SU-DHL-6 (cell line): ENCODE results near the gene SRD5A1.

Experiments
- H2AFZ ChIP-seq: fragments of 200-600 bp; sonication (generic); 2 replicates; pipeline ENCODE4 v1.6.1; 2014; ENCODE audit warnings: low read depth, mild to moderate bottlenecking, moderate library complexity, mixed read lengths, antibody characterized with exemption, low read length; ENCODE audit not compliant: severe bottlenecking
- H3F3A ChIP-seq: fragments of 200-600 bp; shearing (Covaris generic); 2 replicates; pipeline ENCODE4 v1.6.0; 2016; ENCODE audit warnings: antibody characterized with exemption, mild to moderate bottlenecking; ENCODE audit not compliant: insufficient read depth
- H3K27ac ChIP-seq: fragments of 200-600 bp; sonication (generic); 2 replicates; pipeline ENCODE4 v1.5.1; 2016; ENCODE audit warnings: low read depth, mild to moderate bottlenecking, low read length, moderate library complexity, mixed read lengths
- H3K27me3 ChIP-seq: fragments of 200-600 bp; sonication (generic), shearing (Covaris generic); 2 replicates; pipeline ENCODE4 v1.6.0; 2014; ENCODE audit warnings: mild to moderate bottlenecking, low read length
- H3K36me3 ChIP-seq: fragments of 200-600 bp; sonication (generic); 2 replicates; pipeline ENCODE4 v1.6.1; 2014; ENCODE audit warnings: mild to moderate bottlenecking, low read length, mixed read lengths
- H3K4me2 ChIP-seq: fragments of 300-600, 200-600 bp; shearing (Covaris generic), sonication (generic); 2 replicates; pipeline ENCODE4 v1.6.0; 2014; ENCODE audit warnings: low read length, low read depth, mild to moderate bottlenecking; ENCODE audit not compliant: poor library complexity, severe bottlenecking
- H3K4me3 ChIP-seq: fragments of 200-600 bp; sonication (generic); 2 replicates; pipeline ENCODE4 v1.5.1; 2014; ENCODE audit warnings: antibody characterized with exemption, low read length, mild to moderate bottlenecking, mixed read lengths; ENCODE audit not compliant: insufficient read depth, poor library complexity, severe bottlenecking
- H3K79me2 ChIP-seq: fragments of 200-600 bp; sonication (generic); 2 replicates; pipeline ENCODE4 v1.6.1; 2014; ENCODE audit warnings: mild to moderate bottlenecking, low read length, moderate library complexity; ENCODE audit not compliant: insufficient read depth
- H3K9ac ChIP-seq: fragments of 200-600 bp; sonication (generic); 2 replicates; pipeline ENCODE4 v1.7.0; 2014; ENCODE audit warnings: mild to moderate bottlenecking, low read length
- H3K9me2 ChIP-seq: fragments of 200-600 bp; sonication (generic); replicated peaks from 2 replicates; pipeline ENCODE4 v1.6.1; 2014; ENCODE audit warnings: low read length; ENCODE audit not compliant: insufficient read depth
- H3K9me3 ChIP-seq: fragments of 200-600 bp; sonication (generic); 2 replicates; pipeline ENCODE4 v1.6.1; 2014; ENCODE audit warnings: low read length, mixed read lengths; ENCODE audit not compliant: insufficient read depth
- H4K20me1 ChIP-seq: fragments of 200-600 bp; sonication (generic); 2 replicates; pipeline ENCODE4 v1.6.1; 2014; ENCODE audit warnings: low read depth, mild to moderate bottlenecking, antibody characterized with exemption, low read length, moderate library complexity, mixed read lengths
- EZH2phosphoT487 ChIP-seq: fragments of 200-600 bp; sonication (generic), shearing (Covaris generic); conservative IDR thresholded peaks from 2 replicates; pipeline ENCODE4 v1.6.1; 2018; ENCODE audit warnings: mild to moderate bottlenecking, antibody characterized with exemption, low read length, moderate library complexity, mixed read lengths
- TF ChIP-seq, protein P1 (sequence below): fragments of 200-600 bp; sonication (generic); IDR thresholded peaks from one replicate; pipeline ENCODE4 v1.5.1; 2017; ENCODE audit warnings: antibody characterized with exemption, mild to moderate bottlenecking, low read length, moderate library complexity; ENCODE audit not compliant: insufficient read depth, poor library complexity, severe bottlenecking

Gene SRD5A1

DNA sequence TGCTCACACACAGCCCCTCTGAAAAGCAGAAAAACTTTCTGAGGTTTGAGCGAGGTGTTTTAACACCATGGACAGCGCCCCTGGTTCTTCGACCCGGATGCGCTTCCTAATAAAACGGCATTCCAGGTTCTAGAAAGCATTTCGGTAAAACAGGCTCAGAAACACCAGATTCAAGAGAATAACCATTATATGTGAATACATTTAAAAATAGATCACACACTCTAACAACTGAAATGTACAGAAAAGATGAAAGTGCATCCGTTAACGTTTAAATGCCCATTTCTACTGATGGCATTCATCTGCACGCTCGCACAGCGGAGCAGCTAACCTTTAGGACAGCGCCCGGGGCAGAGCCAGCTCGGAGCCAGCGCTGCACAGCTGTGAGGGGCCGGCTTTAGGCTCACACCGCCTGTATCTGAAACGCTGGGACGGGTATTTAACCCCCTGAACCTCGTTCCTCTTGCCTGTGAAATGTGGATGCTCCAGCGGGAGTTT lies 53.7 kb downstream of the SRD5A1 start:
- no peak overlapping the region for H3K4me2 ChIP-seq
- H3K36me3 ChIP-seq: no peaks in the 10 kb centered on the region
- H3K4me3 ChIP-seq: no peak overlapping the region
- no peaks in the 10 kb centered on the region for H3K9me2 ChIP-seq
- H3K27me3 ChIP-seq: no peaks in the 10 kb centered on the region
- TF ChIP-seq, protein P1, sequence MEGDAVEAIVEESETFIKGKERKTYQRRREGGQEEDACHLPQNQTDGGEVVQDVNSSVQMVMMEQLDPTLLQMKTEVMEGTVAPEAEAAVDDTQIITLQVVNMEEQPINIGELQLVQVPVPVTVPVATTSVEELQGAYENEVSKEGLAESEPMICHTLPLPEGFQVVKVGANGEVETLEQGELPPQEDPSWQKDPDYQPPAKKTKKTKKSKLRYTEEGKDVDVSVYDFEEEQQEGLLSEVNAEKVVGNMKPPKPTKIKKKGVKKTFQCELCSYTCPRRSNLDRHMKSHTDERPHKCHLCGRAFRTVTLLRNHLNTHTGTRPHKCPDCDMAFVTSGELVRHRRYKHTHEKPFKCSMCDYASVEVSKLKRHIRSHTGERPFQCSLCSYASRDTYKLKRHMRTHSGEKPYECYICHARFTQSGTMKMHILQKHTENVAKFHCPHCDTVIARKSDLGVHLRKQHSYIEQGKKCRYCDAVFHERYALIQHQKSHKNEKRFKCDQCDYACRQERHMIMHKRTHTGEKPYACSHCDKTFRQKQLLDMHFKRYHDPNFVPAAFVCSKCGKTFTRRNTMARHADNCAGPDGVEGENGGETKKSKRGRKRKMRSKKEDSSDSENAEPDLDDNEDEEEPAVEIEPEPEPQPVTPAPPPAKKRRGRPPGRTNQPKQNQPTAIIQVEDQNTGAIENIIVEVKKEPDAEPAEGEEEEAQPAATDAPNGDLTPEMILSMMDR: no peak
- TF ChIP-seq EZH2phosphoT487: no peak
- H3K9me3 ChIP-seq: no peaks in the 10 kb centered on the region
- H3K79me2 ChIP-seq: no peaks in the 10 kb centered on the region
- H3K9ac ChIP-seq: no peak overlapping the region
- H4K20me1 ChIP-seq: no peaks in the 10 kb centered on the region
- H3K27ac ChIP-seq: no peak overlapping the region
- no peak overlapping the region for H2AFZ ChIP-seq
- H3F3A ChIP-seq: no peaks in the 10 kb centered on the region

DNA sequence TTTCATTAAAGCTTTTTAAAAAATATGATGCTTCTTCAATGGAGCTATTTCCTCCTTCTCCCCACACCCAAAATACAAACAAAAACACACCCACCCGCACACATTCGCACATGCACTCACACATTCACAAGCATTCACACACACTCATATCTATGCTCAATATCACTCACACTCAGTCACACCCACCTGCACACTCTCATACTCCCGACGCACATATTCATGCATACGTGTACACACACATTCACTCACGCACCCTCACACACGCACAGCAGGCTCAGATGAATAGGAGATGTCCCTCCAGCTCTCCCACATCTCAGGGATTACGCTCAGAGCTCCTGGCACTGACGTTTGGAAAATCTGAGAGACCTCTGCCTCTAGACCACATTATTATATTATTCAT lies 54.3 kb downstream of the SRD5A1 start:
- H3K27ac ChIP-seq: no peak overlapping the region
- no peak overlapping the region for H2AFZ ChIP-seq
- TF ChIP-seq EZH2phosphoT487: no peak
- TF ChIP-seq, protein P1: no peak
- no peaks in the 10 kb centered on the region for H3K9me3 ChIP-seq
- no peaks in the 10 kb centered on the region for H3K79me2 ChIP-seq
- no peak overlapping the region for H3K4me3 ChIP-seq
- no peak overlapping the region for H3K4me2 ChIP-seq
- no peaks in the 10 kb centered on the region for H3K27me3 ChIP-seq
- H3F3A ChIP-seq: no peaks in the 10 kb centered on the region
- no peaks in the 10 kb centered on the region for H3K36me3 ChIP-seq
- no peaks in the 10 kb centered on the region for H3K9me2 ChIP-seq
- no peak overlapping the region for H3K9ac ChIP-seq
- no peaks in the 10 kb centered on the region for H4K20me1 ChIP-seq

DNA sequence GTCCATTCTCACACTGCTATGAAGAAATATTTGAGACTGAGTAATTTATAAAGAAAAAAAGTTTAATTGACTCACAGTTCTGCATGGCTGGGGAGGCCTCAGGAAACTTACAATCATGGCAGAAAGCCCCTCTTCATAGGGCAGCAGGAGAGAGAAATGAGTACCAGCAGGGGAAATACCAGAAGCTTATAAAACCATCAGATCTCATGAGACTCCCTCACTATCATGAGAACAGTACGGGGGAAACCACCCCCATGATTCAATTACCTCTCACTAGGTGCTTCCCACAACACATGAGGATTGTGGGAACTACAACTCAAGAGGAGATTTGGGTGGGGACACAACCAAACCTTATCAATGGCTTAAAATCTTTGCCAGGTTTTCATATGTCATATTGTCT lies 59.7 kb downstream of the SRD5A1 start:
- no peak overlapping the region for H3K9ac ChIP-seq
- no peaks in the 10 kb centered on the region for H3K36me3 ChIP-seq
- no peak overlapping the region for H3K4me2 ChIP-seq
- no peak overlapping the region for H3K4me3 ChIP-seq
- H3K27ac ChIP-seq: no peak overlapping the region
- H3K9me2 ChIP-seq: no peaks in the 10 kb centered on the region
- no peaks in the 10 kb centered on the region for H3K9me3 ChIP-seq
- TF ChIP-seq, protein P1: no peak
- TF ChIP-seq EZH2phosphoT487: no peak
- no peak overlapping the region for H2AFZ ChIP-seq
- no peaks in the 10 kb centered on the region for H3K79me2 ChIP-seq
- no peaks in the 10 kb centered on the region for H3F3A ChIP-seq
- H3K27me3 ChIP-seq: no peaks in the 10 kb centered on the region
- no peaks in the 10 kb centered on the region for H4K20me1 ChIP-seq
